Kasumi-1 (cell line): ENCODE data around the gene TOMM20.
"Not testable (repeated sequence)": the region's sequence is repeated elsewhere in the genome, so short reads cannot be mapped to it uniquely, and the experiment has no call there.

Experiments
- DNase-seq, 2 experiments: peaks; one replicate each; lab custom pipeline; 2025; lab: John Stamatoyannopoulos, UW

The TOMM20 gene

GRCh38 chr1:235101558-235102258 is 26.9 kb downstream of the TOMM20 start:
- DNase-seq = peak in 1 of 2 experiments; percentile 19

- DNase-seq = no peak
Measured at GRCh38 chr1:235100194-235100772, 28.4 kb downstream of the TOMM20 start.

GRCh38 chr1:235098991-235099390 is 29.6 kb downstream of the TOMM20 start:
- no peak for DNase-seq

- no peak for DNase-seq
Measured at GRCh38 chr1:235098547-235098946, 30.1 kb downstream of the TOMM20 start.

- not testable (repeated sequence) for DNase-seq
Measured at GRCh38 chr1:235097501-235097900, 31.1 kb downstream of the TOMM20 start.

- no peak for DNase-seq
Measured at GRCh38 chr1:235095938-235096562, 32.6 kb downstream of the TOMM20 start.

- peak; percentile 76 to 84 for DNase-seq
Measured at GRCh38 chr1:235093696-235094592, 34.7 kb downstream of the TOMM20 start.

GRCh38 chr1:235093013-235093695 is 35.5 kb downstream of the TOMM20 start:
- peak; percentile 27 to 33 for DNase-seq

GRCh38 chr1:235092415-235092814 is 36.2 kb downstream of the TOMM20 start:
- DNase-seq = not testable (repeated sequence)

- DNase-seq = not testable (repeated sequence)
Measured at GRCh38 chr1:235092045-235092406, 36.6 kb downstream of the TOMM20 start.

- not testable (repeated sequence) for DNase-seq
Measured at GRCh38 chr1:235091319-235092044, 37.2 kb downstream of the TOMM20 start.

- no peak for DNase-seq
Measured at GRCh38 chr1:235090406-235091069, 38.1 kb downstream of the TOMM20 start.

GRCh38 chr1:235088907-235089306 is 39.7 kb downstream of the TOMM20 start:
- DNase-seq = no peak

GRCh38 chr1:235088430-235088829 is 40.2 kb downstream of the TOMM20 start:
- DNase-seq = no peak

GRCh38 chr1:235087906-235088305 is 40.7 kb downstream of the TOMM20 start:
- DNase-seq = no peak

- DNase-seq = not testable (repeated sequence)
Measured at GRCh38 chr1:235085411-235086117, 43.1 kb downstream of the TOMM20 start.

- not testable (repeated sequence) for DNase-seq
Measured at GRCh38 chr1:235080788-235081187, 47.8 kb downstream of the TOMM20 start.

GRCh38 chr1:235080297-235080657 is 48.4 kb downstream of the TOMM20 start:
- DNase-seq = not testable (repeated sequence)

GRCh38 chr1:235079443-235080296 is 49.0 kb downstream of the TOMM20 start:
- no peak for DNase-seq
